HEK293 (cell line): Measurements from ENCODE around the gene ZNF35.

Source experiments
- HOXA7 ChIP-seq: sonication (generic); formaldehyde crosslinking; IDR thresholded peaks from 2 replicates; pipeline ENCODE4 v1.8.1; 2022; ENCODE audit warnings: missing genetic modification reagents, borderline replicate concordance
- PRDM1 ChIP-seq: fragments of 450-650 bp; formaldehyde crosslinking; IDR thresholded peaks from 2 replicates; pipeline ENCODE4; 2016; ENCODE audit warnings: missing biosample characterization, missing genetic modification characterization
- WT1 ChIP-seq: fragments of 450-650 bp; formaldehyde crosslinking; IDR thresholded peaks from 2 replicates; pipeline ENCODE4 v1.5.1; 2016; ENCODE audit warnings: missing biosample characterization, missing genetic modification characterization
- YY1 ChIP-seq: fragments of 450-650 bp; formaldehyde crosslinking; IDR thresholded peaks from 2 replicates; pipeline ENCODE4 v1.5.1; 2018; ENCODE audit warnings: missing biosample characterization, missing genetic modification characterization
- ZBTB10 ChIP-seq: fragments of 450-650 bp; formaldehyde crosslinking; IDR thresholded peaks from 2 replicates; pipeline ENCODE4 v1.5.1; 2016; ENCODE audit warnings: missing biosample characterization, missing genetic modification characterization
- ZBTB20 ChIP-seq: fragments of 450-650 bp; formaldehyde crosslinking; IDR thresholded peaks from 2 replicates; pipeline ENCODE4 v1.5.1; 2016; ENCODE audit warnings: missing biosample characterization, missing genetic modification characterization
- ZNF639 ChIP-seq: fragments of 450-650 bp; formaldehyde crosslinking; IDR thresholded peaks from 2 replicates; pipeline ENCODE4 v1.5.1; 2016; ENCODE audit warnings: missing biosample characterization, missing genetic modification characterization
- ZNF76 ChIP-seq: fragments of 450-650 bp; formaldehyde crosslinking; IDR thresholded peaks from 2 replicates; pipeline ENCODE4; 2016; ENCODE audit warnings: low read depth, missing biosample characterization, missing genetic modification characterization, borderline replicate concordance
- ZSCAN30 ChIP-seq: fragments of 450-650 bp; IDR thresholded peaks from 2 replicates; pipeline ENCODE4 v1.5.1; 2018; ENCODE audit warnings: missing biosample characterization, mild to moderate bottlenecking, missing genetic modification characterization, moderate library complexity
- TF ChIP-seq, protein P1 (sequence below): fragments of 450-650 bp; formaldehyde crosslinking; IDR thresholded peaks from 2 replicates; pipeline ENCODE4 v1.5.1; 2016; ENCODE audit warnings: missing biosample characterization, missing genetic modification characterization
- TF ChIP-seq, protein P2 (sequence below): fragments of 450-650 bp; formaldehyde crosslinking; IDR thresholded peaks from 2 replicates; pipeline ENCODE4 v1.5.1; 2016; ENCODE audit warnings: missing biosample characterization, missing genetic modification characterization
- TF ChIP-seq, protein P3 (sequence below): fragments of 450-650 bp; formaldehyde crosslinking; conservative IDR thresholded peaks from 2 replicates; pipeline ENCODE4 v1.5.1; 2016; ENCODE audit warnings: low read depth, missing biosample characterization, missing genetic modification characterization

GRCh38 chr3:44685128-44685800 is 36.7 kb downstream of the ZNF35 start:
- TF ChIP-seq ZNF639 (tag by site-specific recombination), result no peak
- TF ChIP-seq, protein P1, sequence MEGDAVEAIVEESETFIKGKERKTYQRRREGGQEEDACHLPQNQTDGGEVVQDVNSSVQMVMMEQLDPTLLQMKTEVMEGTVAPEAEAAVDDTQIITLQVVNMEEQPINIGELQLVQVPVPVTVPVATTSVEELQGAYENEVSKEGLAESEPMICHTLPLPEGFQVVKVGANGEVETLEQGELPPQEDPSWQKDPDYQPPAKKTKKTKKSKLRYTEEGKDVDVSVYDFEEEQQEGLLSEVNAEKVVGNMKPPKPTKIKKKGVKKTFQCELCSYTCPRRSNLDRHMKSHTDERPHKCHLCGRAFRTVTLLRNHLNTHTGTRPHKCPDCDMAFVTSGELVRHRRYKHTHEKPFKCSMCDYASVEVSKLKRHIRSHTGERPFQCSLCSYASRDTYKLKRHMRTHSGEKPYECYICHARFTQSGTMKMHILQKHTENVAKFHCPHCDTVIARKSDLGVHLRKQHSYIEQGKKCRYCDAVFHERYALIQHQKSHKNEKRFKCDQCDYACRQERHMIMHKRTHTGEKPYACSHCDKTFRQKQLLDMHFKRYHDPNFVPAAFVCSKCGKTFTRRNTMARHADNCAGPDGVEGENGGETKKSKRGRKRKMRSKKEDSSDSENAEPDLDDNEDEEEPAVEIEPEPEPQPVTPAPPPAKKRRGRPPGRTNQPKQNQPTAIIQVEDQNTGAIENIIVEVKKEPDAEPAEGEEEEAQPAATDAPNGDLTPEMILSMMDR (tag by site-specific recombination), result no peak
- no peak for TF ChIP-seq ZNF76 (tag by site-specific recombination)
- TF ChIP-seq, protein P2, sequence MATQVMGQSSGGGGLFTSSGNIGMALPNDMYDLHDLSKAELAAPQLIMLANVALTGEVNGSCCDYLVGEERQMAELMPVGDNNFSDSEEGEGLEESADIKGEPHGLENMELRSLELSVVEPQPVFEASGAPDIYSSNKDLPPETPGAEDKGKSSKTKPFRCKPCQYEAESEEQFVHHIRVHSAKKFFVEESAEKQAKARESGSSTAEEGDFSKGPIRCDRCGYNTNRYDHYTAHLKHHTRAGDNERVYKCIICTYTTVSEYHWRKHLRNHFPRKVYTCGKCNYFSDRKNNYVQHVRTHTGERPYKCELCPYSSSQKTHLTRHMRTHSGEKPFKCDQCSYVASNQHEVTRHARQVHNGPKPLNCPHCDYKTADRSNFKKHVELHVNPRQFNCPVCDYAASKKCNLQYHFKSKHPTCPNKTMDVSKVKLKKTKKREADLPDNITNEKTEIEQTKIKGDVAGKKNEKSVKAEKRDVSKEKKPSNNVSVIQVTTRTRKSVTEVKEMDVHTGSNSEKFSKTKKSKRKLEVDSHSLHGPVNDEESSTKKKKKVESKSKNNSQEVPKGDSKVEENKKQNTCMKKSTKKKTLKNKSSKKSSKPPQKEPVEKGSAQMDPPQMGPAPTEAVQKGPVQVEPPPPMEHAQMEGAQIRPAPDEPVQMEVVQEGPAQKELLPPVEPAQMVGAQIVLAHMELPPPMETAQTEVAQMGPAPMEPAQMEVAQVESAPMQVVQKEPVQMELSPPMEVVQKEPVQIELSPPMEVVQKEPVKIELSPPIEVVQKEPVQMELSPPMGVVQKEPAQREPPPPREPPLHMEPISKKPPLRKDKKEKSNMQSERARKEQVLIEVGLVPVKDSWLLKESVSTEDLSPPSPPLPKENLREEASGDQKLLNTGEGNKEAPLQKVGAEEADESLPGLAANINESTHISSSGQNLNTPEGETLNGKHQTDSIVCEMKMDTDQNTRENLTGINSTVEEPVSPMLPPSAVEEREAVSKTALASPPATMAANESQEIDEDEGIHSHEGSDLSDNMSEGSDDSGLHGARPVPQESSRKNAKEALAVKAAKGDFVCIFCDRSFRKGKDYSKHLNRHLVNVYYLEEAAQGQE, result no peak
- no peak for TF ChIP-seq HOXA7 (CRISPR knock-in tag)
- TF ChIP-seq ZBTB20 (tag by site-specific recombination), result no peak
- TF ChIP-seq PRDM1 (tag by site-specific recombination), result no peak
- no peak for TF ChIP-seq YY1
- TF ChIP-seq WT1 (tag by site-specific recombination), result no peak
- TF ChIP-seq ZBTB10 (tag by site-specific recombination), result no peak
- TF ChIP-seq, protein P3, sequence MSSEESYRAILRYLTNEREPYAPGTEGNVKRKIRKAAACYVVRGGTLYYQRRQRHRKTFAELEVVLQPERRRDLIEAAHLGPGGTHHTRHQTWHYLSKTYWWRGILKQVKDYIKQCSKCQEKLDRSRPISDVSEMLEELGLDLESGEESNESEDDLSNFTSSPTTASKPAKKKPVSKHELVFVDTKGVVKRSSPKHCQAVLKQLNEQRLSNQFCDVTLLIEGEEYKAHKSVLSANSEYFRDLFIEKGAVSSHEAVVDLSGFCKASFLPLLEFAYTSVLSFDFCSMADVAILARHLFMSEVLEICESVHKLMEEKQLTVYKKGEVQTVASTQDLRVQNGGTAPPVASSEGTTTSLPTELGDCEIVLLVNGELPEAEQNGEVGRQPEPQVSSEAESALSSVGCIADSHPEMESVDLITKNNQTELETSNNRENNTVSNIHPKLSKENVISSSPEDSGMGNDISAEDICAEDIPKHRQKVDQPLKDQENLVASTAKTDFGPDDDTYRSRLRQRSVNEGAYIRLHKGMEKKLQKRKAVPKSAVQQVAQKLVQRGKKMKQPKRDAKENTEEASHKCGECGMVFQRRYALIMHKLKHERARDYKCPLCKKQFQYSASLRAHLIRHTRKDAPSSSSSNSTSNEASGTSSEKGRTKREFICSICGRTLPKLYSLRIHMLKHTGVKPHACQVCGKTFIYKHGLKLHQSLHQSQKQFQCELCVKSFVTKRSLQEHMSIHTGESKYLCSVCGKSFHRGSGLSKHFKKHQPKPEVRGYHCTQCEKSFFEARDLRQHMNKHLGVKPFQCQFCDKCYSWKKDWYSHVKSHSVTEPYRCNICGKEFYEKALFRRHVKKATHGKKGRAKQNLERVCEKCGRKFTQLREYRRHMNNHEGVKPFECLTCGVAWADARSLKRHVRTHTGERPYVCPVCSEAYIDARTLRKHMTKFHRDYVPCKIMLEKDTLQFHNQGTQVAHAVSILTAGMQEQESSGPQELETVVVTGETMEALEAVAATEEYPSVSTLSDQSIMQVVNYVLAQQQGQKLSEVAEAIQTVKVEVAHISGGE (tag by site-specific recombination), result no peak
- no peak for TF ChIP-seq ZSCAN30 (tag by site-specific recombination)
